ENCODE results near the gene STEAP3. TPM values are rescaled to one million over a fixed set of nuclear protein-coding genes. Genes with fewer than 3 reads are reported as not detected.
"Not testable (repeated sequence)": the region's sequence is repeated elsewhere in the genome, so short reads cannot be mapped to it uniquely, and the experiment has no call there.

Gene STEAP3
- total RNA-seq, 1 donor, result 50.9 TPM

- TF ChIP-seq CTCF (IDR thresholded peaks at IDR 0.05; ENCODE audit: insufficient read depth, low read length), result no peak
- no peak overlapping the region for H3K4me3 ChIP-seq (ENCODE audit: low read depth, low read length)
- no peak for DNase-seq (ENCODE audit: low read depth)
These were observed 42.5 kb downstream of the STEAP3 start for GRCh38 chr2:119266091-119266589.

GRCh38 chr2:119267604-119268003, 44.0 kb downstream of the STEAP3 start:
- TF ChIP-seq CTCF (IDR thresholded peaks at IDR 0.05; ENCODE audit: insufficient read depth, low read length), result no peak
- no peak for DNase-seq (ENCODE audit: low read depth)
- H3K4me3 ChIP-seq (ENCODE audit: low read depth, low read length), result no peak overlapping the region

- no peak for DNase-seq (ENCODE audit: low read depth)
- H3K4me3 ChIP-seq (ENCODE audit: low read depth, low read length), result no peak overlapping the region
- no peak for TF ChIP-seq CTCF (IDR thresholded peaks at IDR 0.05; ENCODE audit: insufficient read depth, low read length)
These were observed 53.2 kb downstream of the STEAP3 start for GRCh38 chr2:119276864-119277263.

GRCh38 chr2:119278385-119278784, 54.8 kb downstream of the STEAP3 start:
- H3K4me3 ChIP-seq (ENCODE audit: low read depth, low read length); DNase-seq (ENCODE audit: low read depth): not testable (repeated sequence)

- no peak overlapping the region for H3K4me3 ChIP-seq (ENCODE audit: low read depth, low read length)
- no peak for TF ChIP-seq CTCF (IDR thresholded peaks at IDR 0.05; ENCODE audit: insufficient read depth, low read length)
- DNase-seq (ENCODE audit: low read depth), result no peak
These were observed 55.3 kb downstream of the STEAP3 start for GRCh38 chr2:119278946-119279345.

- TF ChIP-seq CTCF (IDR thresholded peaks at IDR 0.05; ENCODE audit: insufficient read depth, low read length), result no peak
- DNase-seq (ENCODE audit: low read depth), result no peak
- no peak overlapping the region for H3K4me3 ChIP-seq (ENCODE audit: low read depth, low read length)
These were observed 56.0 kb downstream of the STEAP3 start for GRCh38 chr2:119279666-119280065.

GRCh38 chr2:119280680-119281079, 57.0 kb downstream of the STEAP3 start:
- no peak for DNase-seq (ENCODE audit: low read depth)
- TF ChIP-seq CTCF (IDR thresholded peaks at IDR 0.05; ENCODE audit: insufficient read depth, low read length), result no peak
- no peak overlapping the region for H3K4me3 ChIP-seq (ENCODE audit: low read depth, low read length)

All from fibroblast of the aortic adventitia (primary cell).